ENCODE results near the gene HDDC3. TPM values are rescaled to one million over a fixed set of nuclear protein-coding genes. Genes with fewer than 3 reads are reported as not detected.

The HDDC3 gene
- total RNA-seq, 1 donor from 2014 or later, result 10.5 TPM

DNA sequence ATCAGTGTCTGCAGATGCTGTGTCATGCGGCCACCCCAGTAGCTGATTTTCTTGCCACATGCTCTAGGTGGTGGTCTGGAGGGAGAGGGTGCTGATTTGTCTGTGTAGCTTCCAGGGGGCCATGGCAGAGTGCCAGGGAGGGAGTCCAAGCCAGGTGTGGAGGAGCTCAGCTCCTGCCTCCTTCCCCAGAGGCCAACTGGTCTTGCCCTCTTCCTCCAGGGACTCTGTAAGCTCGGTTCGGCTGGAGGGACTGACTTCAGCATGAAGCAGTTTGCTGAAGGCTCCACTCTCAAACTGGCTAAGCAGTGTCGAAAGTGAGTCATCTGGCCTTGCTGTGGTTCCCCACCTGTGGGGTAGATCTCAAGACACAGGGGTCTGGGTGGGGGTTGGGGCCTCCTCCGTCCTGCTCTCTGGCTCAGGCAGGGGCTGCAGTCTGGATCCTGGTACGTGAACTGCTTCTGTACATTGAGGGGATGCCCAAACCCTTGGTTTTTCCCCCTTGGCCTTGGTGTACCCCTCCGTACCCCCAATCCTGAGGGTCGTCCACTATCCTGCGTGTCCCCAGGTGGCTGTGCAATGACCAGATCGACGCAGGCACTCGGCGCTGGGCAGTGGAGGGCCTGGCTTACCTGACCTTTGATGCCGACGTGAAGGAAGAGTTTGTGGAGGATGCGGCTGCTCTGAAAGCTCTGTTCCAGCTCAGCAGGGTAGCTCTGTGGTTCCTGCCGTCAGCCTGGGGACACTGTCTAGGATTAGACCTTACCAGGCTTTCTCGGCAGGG lies 15.4 kb upstream of the HDDC3 start:
- Mint-ChIP-seq H3K4me3 (ENCODE audit: unreplicated experiment) (no peak overlapping the region), H3K27ac (ENCODE audit: unreplicated experiment) (no peak overlapping the region), H3K4me1 (ENCODE audit: low read depth, unreplicated experiment) (no peaks in the 10 kb centered on the region), H3K27me3 (ENCODE audit: low read depth, unreplicated experiment) (no peaks in the 10 kb centered on the region), H3K9me3 (ENCODE audit: unreplicated experiment) (no peaks in the 10 kb centered on the region), H3K36me3 (ENCODE audit: low read depth, unreplicated experiment) (peaks cover 33% of the 10 kb centered on the region)
- Histone ChIP-seq H3K4me3 (ENCODE audit: insufficient read depth, low read depth, low read length) (no peak overlapping the region), H2AFZ (ENCODE audit: low read depth, low read length) (no peak overlapping the region), H3K4me2 (ENCODE audit: low read length) (no peak overlapping the region), H3K79me2 (ENCODE audit: insufficient read depth, low read length) (no peaks in the 10 kb centered on the region), H3K27me3 (ENCODE audit: insufficient read depth, low read length) (no peaks in the 10 kb centered on the region), H3K36me3 (ENCODE audit: insufficient read depth, low read length) (peaks cover 45% of the 10 kb centered on the region), H3K4me1 (ENCODE audit: insufficient read depth, low read length) (no peaks in the 10 kb centered on the region), H3K27ac (ENCODE audit: low read depth, low read length) (no peak overlapping the region), H3K9ac (ENCODE audit: low read length) (no peak overlapping the region), H3K9me3 (ENCODE audit: insufficient read depth, low read depth, low read length) (no peaks in the 10 kb centered on the region), H4K20me1 (ENCODE audit: insufficient read depth, low read length) (peaks cover 2% of the 10 kb centered on the region)
- TF ChIP-seq, protein P1, sequence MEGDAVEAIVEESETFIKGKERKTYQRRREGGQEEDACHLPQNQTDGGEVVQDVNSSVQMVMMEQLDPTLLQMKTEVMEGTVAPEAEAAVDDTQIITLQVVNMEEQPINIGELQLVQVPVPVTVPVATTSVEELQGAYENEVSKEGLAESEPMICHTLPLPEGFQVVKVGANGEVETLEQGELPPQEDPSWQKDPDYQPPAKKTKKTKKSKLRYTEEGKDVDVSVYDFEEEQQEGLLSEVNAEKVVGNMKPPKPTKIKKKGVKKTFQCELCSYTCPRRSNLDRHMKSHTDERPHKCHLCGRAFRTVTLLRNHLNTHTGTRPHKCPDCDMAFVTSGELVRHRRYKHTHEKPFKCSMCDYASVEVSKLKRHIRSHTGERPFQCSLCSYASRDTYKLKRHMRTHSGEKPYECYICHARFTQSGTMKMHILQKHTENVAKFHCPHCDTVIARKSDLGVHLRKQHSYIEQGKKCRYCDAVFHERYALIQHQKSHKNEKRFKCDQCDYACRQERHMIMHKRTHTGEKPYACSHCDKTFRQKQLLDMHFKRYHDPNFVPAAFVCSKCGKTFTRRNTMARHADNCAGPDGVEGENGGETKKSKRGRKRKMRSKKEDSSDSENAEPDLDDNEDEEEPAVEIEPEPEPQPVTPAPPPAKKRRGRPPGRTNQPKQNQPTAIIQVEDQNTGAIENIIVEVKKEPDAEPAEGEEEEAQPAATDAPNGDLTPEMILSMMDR (IDR thresholded peaks at IDR 0.05; ENCODE audit: insufficient read depth, low read depth, low read length), result no peak
- no peak for TF ChIP-seq EZH2 (IDR thresholded peaks at IDR 0.05; ENCODE audit: insufficient read depth, low read length)
- no peak for DNase-seq (ENCODE audit: low read depth)
- no peak for FAIRE-seq

DNA sequence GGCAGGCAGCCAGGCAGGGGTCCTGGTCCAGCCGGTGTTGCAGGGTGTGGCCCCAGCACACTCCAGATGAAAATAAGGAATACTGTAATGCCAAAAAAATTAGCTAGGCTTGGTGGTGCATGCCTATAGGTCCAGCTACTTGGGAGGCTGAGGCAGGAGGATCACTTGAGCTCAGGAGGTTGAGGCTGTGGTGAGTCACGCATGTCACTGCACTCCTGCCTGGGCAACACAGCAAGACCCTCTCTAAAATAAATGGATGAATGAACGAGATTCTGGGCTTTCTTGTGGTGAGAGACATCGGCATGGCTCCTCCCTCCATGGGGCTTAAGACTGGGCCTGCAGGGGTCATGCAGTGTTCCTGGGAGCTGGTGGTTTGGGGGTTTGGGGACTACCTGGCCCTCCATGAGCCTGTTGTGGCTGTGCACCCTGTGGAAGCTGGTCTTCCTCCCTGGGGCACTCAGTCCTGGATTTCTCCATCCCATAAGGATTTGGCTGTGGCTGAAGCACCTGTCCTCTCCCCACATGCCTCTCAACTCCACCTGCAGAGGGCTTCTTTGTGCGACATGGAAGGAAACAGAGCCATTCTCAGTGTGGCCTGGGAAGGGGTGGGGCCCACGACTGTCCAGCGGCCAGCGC lies 14.7 kb upstream of the HDDC3 start:
- DNase-seq (ENCODE audit: low read depth) (no peak), FAIRE-seq (no peak)
- no peak overlapping the region for H3K9ac ChIP-seq (ENCODE audit: low read length)
- peaks cover 49% of the 10 kb centered on the region for H3K36me3 ChIP-seq (ENCODE audit: insufficient read depth, low read length)
- peaks cover 27% of the 10 kb centered on the region for H3K36me3 Mint-ChIP-seq (ENCODE audit: low read depth, unreplicated experiment)
- TF ChIP-seq, protein P1 (IDR thresholded peaks at IDR 0.05; ENCODE audit: insufficient read depth, low read depth, low read length), result no peak
- no peak for TF ChIP-seq EZH2 (IDR thresholded peaks at IDR 0.05; ENCODE audit: insufficient read depth, low read length)
- no peaks in the 10 kb centered on the region for H3K4me1 Mint-ChIP-seq (ENCODE audit: low read depth, unreplicated experiment)
- no peak overlapping the region for H3K27ac ChIP-seq (ENCODE audit: low read depth, low read length)
- no peaks in the 10 kb centered on the region for H3K27me3 ChIP-seq (ENCODE audit: insufficient read depth, low read length)
- no peaks in the 10 kb centered on the region for H3K9me3 ChIP-seq (ENCODE audit: insufficient read depth, low read depth, low read length)
- no peak overlapping the region for H2AFZ ChIP-seq (ENCODE audit: low read depth, low read length)
- H3K9me3 Mint-ChIP-seq (ENCODE audit: unreplicated experiment), result no peaks in the 10 kb centered on the region
- H3K4me2 ChIP-seq (ENCODE audit: low read length), result no peak overlapping the region
- no peaks in the 10 kb centered on the region for H3K27me3 Mint-ChIP-seq (ENCODE audit: low read depth, unreplicated experiment)
- H3K4me3 Mint-ChIP-seq (ENCODE audit: unreplicated experiment), result no peak overlapping the region
- no peaks in the 10 kb centered on the region for H3K79me2 ChIP-seq (ENCODE audit: insufficient read depth, low read length)
- no peak overlapping the region for H3K4me3 ChIP-seq (ENCODE audit: insufficient read depth, low read depth, low read length)
- no peaks in the 10 kb centered on the region for H3K4me1 ChIP-seq (ENCODE audit: insufficient read depth, low read length)
- no peak overlapping the region for H3K27ac Mint-ChIP-seq (ENCODE audit: unreplicated experiment)
- peaks cover 7% of the 10 kb centered on the region for H4K20me1 ChIP-seq (ENCODE audit: insufficient read depth, low read length)

DNA sequence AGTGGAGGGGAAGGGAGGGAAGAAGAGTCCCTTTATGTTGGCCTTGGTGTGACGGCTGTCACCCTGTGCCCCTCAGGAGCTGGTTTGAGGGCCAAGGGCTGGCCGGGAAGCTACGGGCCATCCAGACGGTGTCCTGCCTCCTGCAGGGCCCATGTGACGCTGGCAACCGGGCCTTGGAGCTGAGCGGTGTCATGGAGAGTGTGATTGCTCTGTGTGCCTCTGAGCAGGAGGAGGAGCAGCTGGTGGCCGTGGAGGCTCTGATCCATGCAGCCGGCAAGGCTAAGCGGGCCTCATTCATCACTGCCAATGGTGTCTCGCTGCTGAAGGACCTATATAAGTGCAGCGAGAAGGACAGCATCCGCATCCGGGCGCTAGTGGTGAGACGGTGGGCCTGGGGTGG lies 14.2 kb upstream of the HDDC3 start:
- H3K27ac Mint-ChIP-seq (ENCODE audit: unreplicated experiment), result no peak overlapping the region
- TF ChIP-seq, protein P1 (IDR thresholded peaks at IDR 0.05; ENCODE audit: insufficient read depth, low read depth, low read length), result no peak
- TF ChIP-seq EZH2 (IDR thresholded peaks at IDR 0.05; ENCODE audit: insufficient read depth, low read length), result no peak
- no peaks in the 10 kb centered on the region for H3K4me1 Mint-ChIP-seq (ENCODE audit: low read depth, unreplicated experiment)
- Histone ChIP-seq H2AFZ (ENCODE audit: low read depth, low read length) (no peak overlapping the region), H3K27ac (ENCODE audit: low read depth, low read length) (no peak overlapping the region), H3K27me3 (ENCODE audit: insufficient read depth, low read length) (no peaks in the 10 kb centered on the region), H3K9me3 (ENCODE audit: insufficient read depth, low read depth, low read length) (no peaks in the 10 kb centered on the region), H3K4me3 (ENCODE audit: insufficient read depth, low read depth, low read length) (no peak overlapping the region), H3K79me2 (ENCODE audit: insufficient read depth, low read length) (no peaks in the 10 kb centered on the region), H4K20me1 (ENCODE audit: insufficient read depth, low read length) (peaks cover 7% of the 10 kb centered on the region), H3K4me1 (ENCODE audit: insufficient read depth, low read length) (no peaks in the 10 kb centered on the region), H3K4me2 (ENCODE audit: low read length) (no peak overlapping the region), H3K9ac (ENCODE audit: low read length) (no peak overlapping the region), H3K36me3 (ENCODE audit: insufficient read depth, low read length) (peaks cover 44% of the 10 kb centered on the region)
- DNase-seq (ENCODE audit: low read depth) (no peak), FAIRE-seq (no peak)
- peaks cover 25% of the 10 kb centered on the region for H3K36me3 Mint-ChIP-seq (ENCODE audit: low read depth, unreplicated experiment)
- H3K9me3 Mint-ChIP-seq (ENCODE audit: unreplicated experiment), result no peaks in the 10 kb centered on the region
- no peak overlapping the region for H3K4me3 Mint-ChIP-seq (ENCODE audit: unreplicated experiment)
- H3K27me3 Mint-ChIP-seq (ENCODE audit: low read depth, unreplicated experiment), result no peaks in the 10 kb centered on the region
